ENCODE results near the gene HIVEP2.
A peak's percentile ranks its signal among the peaks of the same experiment; 100 is the strongest.

Gene HIVEP2

DNA sequence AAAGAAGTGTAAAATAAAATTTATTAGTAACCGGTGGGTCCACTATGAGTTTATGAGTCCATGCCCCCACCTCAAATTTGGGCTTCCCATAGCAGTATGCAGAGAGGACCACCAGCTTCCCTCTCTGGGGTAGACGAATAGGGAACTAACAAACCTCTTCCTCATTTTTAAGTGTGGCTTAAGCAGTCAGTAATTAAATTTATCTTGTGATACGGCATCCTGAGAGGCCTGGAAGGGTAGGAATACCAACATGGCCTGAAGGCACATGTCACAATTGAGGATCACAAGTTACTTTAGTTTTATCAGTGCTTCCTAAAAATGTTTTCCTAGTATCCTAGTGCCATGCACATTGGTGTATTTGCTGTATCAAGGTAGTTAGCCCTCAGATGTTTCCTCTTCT lies 239.9 kb downstream of the HIVEP2 start:
- Histone ChIP-seq H3K27me3 (ENCODE audit: insufficient read depth, poor library complexity, severe bottlenecking) (no peaks in the 10 kb centered on the region), H3K27ac (replicated peaks) (no peak overlapping the region), H3K4me3 (replicated peaks; ENCODE audit: insufficient read depth, low read length) (no peak overlapping the region)
- TF ChIP-seq, protein P1, sequence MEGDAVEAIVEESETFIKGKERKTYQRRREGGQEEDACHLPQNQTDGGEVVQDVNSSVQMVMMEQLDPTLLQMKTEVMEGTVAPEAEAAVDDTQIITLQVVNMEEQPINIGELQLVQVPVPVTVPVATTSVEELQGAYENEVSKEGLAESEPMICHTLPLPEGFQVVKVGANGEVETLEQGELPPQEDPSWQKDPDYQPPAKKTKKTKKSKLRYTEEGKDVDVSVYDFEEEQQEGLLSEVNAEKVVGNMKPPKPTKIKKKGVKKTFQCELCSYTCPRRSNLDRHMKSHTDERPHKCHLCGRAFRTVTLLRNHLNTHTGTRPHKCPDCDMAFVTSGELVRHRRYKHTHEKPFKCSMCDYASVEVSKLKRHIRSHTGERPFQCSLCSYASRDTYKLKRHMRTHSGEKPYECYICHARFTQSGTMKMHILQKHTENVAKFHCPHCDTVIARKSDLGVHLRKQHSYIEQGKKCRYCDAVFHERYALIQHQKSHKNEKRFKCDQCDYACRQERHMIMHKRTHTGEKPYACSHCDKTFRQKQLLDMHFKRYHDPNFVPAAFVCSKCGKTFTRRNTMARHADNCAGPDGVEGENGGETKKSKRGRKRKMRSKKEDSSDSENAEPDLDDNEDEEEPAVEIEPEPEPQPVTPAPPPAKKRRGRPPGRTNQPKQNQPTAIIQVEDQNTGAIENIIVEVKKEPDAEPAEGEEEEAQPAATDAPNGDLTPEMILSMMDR (IDR thresholded peaks at IDR 0.05; ENCODE audit: insufficient read depth, low read length), result no peak
- TF ChIP-seq POLR2AphosphoS5 (IDR thresholded peaks at IDR 0.05; ENCODE audit: low read depth) (no peak), SPI1 (IDR thresholded peaks at IDR 0.05; ENCODE audit: borderline replicate concordance, low read depth) (peak; percentile 93), GABPA (IDR thresholded peaks at IDR 0.05; ENCODE audit: low read depth) (no peak)
- TF ChIP-seq, protein P2, sequence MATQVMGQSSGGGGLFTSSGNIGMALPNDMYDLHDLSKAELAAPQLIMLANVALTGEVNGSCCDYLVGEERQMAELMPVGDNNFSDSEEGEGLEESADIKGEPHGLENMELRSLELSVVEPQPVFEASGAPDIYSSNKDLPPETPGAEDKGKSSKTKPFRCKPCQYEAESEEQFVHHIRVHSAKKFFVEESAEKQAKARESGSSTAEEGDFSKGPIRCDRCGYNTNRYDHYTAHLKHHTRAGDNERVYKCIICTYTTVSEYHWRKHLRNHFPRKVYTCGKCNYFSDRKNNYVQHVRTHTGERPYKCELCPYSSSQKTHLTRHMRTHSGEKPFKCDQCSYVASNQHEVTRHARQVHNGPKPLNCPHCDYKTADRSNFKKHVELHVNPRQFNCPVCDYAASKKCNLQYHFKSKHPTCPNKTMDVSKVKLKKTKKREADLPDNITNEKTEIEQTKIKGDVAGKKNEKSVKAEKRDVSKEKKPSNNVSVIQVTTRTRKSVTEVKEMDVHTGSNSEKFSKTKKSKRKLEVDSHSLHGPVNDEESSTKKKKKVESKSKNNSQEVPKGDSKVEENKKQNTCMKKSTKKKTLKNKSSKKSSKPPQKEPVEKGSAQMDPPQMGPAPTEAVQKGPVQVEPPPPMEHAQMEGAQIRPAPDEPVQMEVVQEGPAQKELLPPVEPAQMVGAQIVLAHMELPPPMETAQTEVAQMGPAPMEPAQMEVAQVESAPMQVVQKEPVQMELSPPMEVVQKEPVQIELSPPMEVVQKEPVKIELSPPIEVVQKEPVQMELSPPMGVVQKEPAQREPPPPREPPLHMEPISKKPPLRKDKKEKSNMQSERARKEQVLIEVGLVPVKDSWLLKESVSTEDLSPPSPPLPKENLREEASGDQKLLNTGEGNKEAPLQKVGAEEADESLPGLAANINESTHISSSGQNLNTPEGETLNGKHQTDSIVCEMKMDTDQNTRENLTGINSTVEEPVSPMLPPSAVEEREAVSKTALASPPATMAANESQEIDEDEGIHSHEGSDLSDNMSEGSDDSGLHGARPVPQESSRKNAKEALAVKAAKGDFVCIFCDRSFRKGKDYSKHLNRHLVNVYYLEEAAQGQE (IDR thresholded peaks at IDR 0.05; ENCODE audit: insufficient replicate concordance, low read depth), result no peak
- peak in 1 of 2 experiments; percentile 28 for DNase-seq (ENCODE audit: low read depth in 1 of 2, low spot score in 1 of 2)

DNA sequence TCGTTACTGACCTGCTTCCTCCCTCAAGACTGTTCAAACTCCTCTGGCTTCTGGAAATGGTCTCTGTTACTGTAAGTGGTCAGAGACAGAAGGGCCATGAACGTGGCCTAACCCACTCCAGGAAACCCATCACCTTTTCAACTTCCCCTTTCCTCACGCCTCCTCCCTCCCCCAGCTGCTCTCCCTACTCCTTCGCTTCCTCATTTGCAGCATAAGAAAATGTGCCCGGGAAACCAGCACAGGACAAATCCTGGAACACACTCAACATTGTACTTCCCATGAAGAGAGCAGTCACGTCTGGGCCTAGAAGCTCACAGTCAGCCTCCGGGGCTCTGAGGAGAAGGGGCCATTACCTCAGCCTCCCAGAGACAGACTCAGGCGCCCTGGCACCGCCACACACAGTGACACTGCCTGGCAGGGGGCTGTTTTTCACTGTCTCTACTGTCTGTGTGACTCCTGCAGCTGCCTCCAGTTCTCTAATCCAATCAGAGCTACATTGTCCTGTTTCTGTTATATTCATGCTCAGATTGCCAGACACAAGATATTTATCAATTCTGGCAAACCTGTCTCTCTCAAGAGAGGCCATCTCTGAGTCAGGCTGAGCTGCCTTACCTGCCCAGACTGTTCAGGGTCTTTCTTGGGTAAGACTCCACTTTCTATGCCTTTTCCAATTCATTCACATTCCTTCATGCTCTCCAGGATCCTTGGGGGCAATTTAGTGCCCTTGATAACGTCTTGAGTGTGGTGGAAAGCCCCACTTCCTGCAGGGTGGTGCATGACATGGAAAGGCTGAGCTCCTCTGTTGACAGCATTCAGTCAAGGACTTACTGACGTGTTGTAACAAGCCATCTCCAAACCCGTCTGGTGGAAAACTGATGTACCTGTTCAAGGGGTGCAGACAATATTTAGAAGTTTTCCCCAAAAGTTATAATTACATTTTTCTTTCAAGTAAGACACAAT lies 242.2 kb downstream of the HIVEP2 start:
- TF ChIP-seq, protein P2 (IDR thresholded peaks at IDR 0.05; ENCODE audit: insufficient replicate concordance, low read depth), result no peak
- TF ChIP-seq GABPA (IDR thresholded peaks at IDR 0.05; ENCODE audit: low read depth) (no peak), SPI1 (IDR thresholded peaks at IDR 0.05; ENCODE audit: borderline replicate concordance, low read depth) (peak; percentile 96), POLR2AphosphoS5 (IDR thresholded peaks at IDR 0.05; ENCODE audit: low read depth) (peak; percentile 68)
- TF ChIP-seq, protein P1 (IDR thresholded peaks at IDR 0.05; ENCODE audit: insufficient read depth, low read length), result no peak
- DNase-seq (ENCODE audit: low read depth in 1 of 2, low spot score in 1 of 2), result peak; percentile 87 to 90
- peak overlapping the region; percentile 49 for H3K27ac ChIP-seq (replicated peaks)
- no peak overlapping the region for H3K4me3 ChIP-seq (replicated peaks; ENCODE audit: insufficient read depth, low read length)
- no peaks in the 10 kb centered on the region for H3K27me3 ChIP-seq (ENCODE audit: insufficient read depth, poor library complexity, severe bottlenecking)

Measured in HL-60 (cell line).